Pancreas (tissue), 10 donors: ENCODE measurements around the gene PUSL1. TPM values are rescaled to one million over a fixed set of nuclear protein-coding genes. Genes with fewer than 3 reads are reported as not detected.
"Not testable (repeated sequence)": the region's sequence is repeated elsewhere in the genome, so short reads cannot be mapped to it uniquely, and the experiment has no call there.

Source experiments
- ATAC-seq, 4 donors: fragments of 200-7000 bp; cut with Tn5 transposase; one replicate each; pipeline versions ENCODE4 v1.8.0 to v1.9.1; 2020; ENCODE audit warnings: mild to moderate bottlenecking in 4 of 4, moderate library complexity in 4 of 4
- DNase-seq, 6 donors: peaks; one replicate each; pipeline ENCODE4 v3.0.0-alpha.2; 2020
- FAIRE-seq: peaks from 2 replicates; lab custom pipeline; 2012; peaks lifted over from hg19 to GRCh38; lab: Jason Lieb, UNC
- H3K27ac ChIP-seq, 4 donors: fragments of 200-600 bp; sonication (generic); 1 replicate in 3 of 4; 2 replicates in 1 of 4; pipeline versions ENCODE4 v1.5.0 to v1.8.0; 2020
- H3K27me3 ChIP-seq, 4 donors: fragments of 200-600 bp; one replicate each; pipeline ENCODE4 v1.8.0; 2021
- H3K36me3 ChIP-seq, 3 donors: fragments of 200-600 bp; sonication (generic) in 1 of 3; one replicate each; pipeline versions ENCODE4 v1.5.0 to v1.8.0; 2020 to 2021
- H3K4me1 ChIP-seq, 3 donors: fragments of 200-600 bp; one replicate each; pipeline ENCODE4 v1.8.0; 2021
- H3K4me3 ChIP-seq, 4 donors: fragments of 200-600 bp; sonication (generic) in 2 of 4; one replicate each; pipeline versions ENCODE4 v1.5.0 to v1.8.0; 2020 to 2021
- H3K9me3 ChIP-seq, 4 donors: fragments of 200-600 bp; one replicate each; pipeline ENCODE4 v1.8.0; 2021
- WGBS, 2 donors: extraction: QIAGEN DNeasy Blood & Tissue Kit; methylation state at CpG; one replicate each; pipeline ENCODE4 v1.1.7; 2013; 5-methylcytosine and 5-hydroxymethylcytosine counted together
- intact Hi-C, 3 donors: fragments of 100-400 bp; cut with DNase I; formaldehyde crosslinking; loops; one replicate each; pipeline versions ENCODE4 v1.11.1 to v1.14.2; 2022
- polyA plus RNA-seq, 2 donors: library from polyadenylated mRNA; stranded (reverse); fragments of 200-250 nt; gene quantifications; one replicate each; pipeline ENCODE4 v1.2.3, GENCODE V29; 2013
- total RNA-seq, 6 donors: library from RNA; stranded (reverse); fragmentation: NEBNext Ultra II Directional in 4 of 6; extraction: Animal tissue kit (Norgen Biotek cat#: 25700) in 4 of 6; gene quantifications; one replicate each; pipeline versions ENCODE4 v1.2.1 to v1.2.4, GENCODE V29; 2021 to 2023
- TF ChIP-seq, protein P1 (sequence below), 4 donors: fragments of 200-600 bp; sonication (generic) in 3 of 4; IDR thresholded peaks; one replicate each; pipeline versions ENCODE4 v1.5.0 to v1.8.0; 2021; ENCODE audit warnings: antibody characterized with exemption in 4 of 4
- donor health status: healthy with polysubstance abuse.
- donor health status: DM: no; HTN: no; CAD: no; lungs with moderate emphysema.
- donor health status: DM: no; HTN: no; CAD: no.
- donor health status: control.
- donor health status: control.
- donor health status: Bipolar disorder and iron deficiency.
- donor health status: DM: yes; HTN: yes; CAD: no.
- donor health status: DM: no; HTN: no; CAD: no.
- donor health status: DM: no; HTN: no; CAD: no.
- donor health status: DM: yes; HTN: yes; CAD: no.

The PUSL1 gene
- total and polyA plus RNA-seq, 8 donors: 7.5 to 23.2 (median 10.2) TPM

DNA sequence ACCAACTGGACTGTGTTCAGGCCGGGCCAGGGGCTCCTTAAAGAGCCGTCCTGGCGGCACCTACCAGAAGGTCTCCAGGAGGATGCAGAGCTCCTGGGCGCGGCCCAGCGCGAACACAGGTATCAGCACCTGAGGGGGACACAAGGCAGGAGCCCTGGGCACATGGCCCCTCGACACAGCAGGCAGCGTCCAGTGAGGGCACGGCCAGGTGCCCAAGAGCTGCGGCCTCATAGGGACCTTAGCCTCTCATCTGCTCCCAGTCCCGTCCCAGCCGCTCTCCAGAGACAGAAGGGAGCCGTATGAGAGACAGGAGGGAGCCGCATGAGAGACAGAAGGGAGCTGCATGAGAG lies 5.8 kb downstream of the PUSL1 start:
- no peaks in the 10 kb centered on the region for H3K27me3 ChIP-seq
- intact Hi-C loops: no loop called here
- no peak for DNase-seq
- peaks cover 0 to 38% (median 21%) of the 10 kb centered on the region in 3 donors for H3K36me3 ChIP-seq
- no peak overlapping the region for H3K4me3 ChIP-seq
- 92 to 97% methylated on average over 15 of the region's 15 CpGs for WGBS, 2 donors
- ATAC-seq: no peak
- FAIRE-seq: no peak
- peaks cover 0 to 17% (median 11%) of the 10 kb centered on the region in 3 donors for H3K4me1 ChIP-seq
- TF ChIP-seq, protein P1, sequence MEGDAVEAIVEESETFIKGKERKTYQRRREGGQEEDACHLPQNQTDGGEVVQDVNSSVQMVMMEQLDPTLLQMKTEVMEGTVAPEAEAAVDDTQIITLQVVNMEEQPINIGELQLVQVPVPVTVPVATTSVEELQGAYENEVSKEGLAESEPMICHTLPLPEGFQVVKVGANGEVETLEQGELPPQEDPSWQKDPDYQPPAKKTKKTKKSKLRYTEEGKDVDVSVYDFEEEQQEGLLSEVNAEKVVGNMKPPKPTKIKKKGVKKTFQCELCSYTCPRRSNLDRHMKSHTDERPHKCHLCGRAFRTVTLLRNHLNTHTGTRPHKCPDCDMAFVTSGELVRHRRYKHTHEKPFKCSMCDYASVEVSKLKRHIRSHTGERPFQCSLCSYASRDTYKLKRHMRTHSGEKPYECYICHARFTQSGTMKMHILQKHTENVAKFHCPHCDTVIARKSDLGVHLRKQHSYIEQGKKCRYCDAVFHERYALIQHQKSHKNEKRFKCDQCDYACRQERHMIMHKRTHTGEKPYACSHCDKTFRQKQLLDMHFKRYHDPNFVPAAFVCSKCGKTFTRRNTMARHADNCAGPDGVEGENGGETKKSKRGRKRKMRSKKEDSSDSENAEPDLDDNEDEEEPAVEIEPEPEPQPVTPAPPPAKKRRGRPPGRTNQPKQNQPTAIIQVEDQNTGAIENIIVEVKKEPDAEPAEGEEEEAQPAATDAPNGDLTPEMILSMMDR (IDR thresholded peaks at IDR 0.05): no peak
- no peaks in the 10 kb centered on the region for H3K9me3 ChIP-seq
- no peak overlapping the region for H3K27ac ChIP-seq

DNA sequence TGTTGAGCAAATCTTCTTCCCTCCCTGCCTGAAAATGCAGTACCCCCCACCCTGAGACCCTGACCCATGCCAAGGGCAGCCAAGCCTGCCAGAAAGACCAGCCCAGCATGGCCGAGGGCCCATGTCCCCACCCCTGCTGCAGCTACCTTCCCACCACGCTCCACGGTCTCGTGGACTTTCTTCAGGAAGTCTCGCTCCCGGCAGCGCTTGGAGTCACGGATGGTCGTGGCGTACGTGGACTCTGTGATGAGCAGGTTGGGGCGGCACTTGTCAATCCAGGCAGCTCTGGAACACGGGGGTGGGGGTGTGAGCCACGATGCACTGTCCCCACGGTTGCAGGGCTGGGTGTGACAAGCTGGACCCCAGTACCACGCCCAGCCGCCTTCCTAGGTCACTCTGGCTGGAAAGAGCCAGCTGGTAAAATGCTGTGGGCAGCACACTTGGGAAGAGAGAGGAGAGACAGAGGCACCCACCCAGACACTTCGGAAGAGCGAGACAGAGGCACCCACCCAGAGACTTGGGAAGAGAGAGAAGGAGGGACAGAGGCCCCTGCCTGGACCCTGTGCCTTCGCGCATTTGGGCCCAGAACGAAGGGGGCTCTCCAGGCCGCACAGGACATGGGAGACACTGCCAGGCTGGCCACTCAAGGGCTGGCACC lies 6.4 kb downstream of the PUSL1 start:
- WGBS, 2 donors: 89 to 91% methylated on average over 23 of the region's 23 CpGs
- Histone ChIP-seq H3K9me3 (no peaks in the 10 kb centered on the region), H3K27ac (no peak overlapping the region), H3K27me3 (no peaks in the 10 kb centered on the region), H3K36me3 (peaks cover 0 to 38% (median 21%) of the 10 kb centered on the region in 3 donors), H3K4me1 (peaks cover 0 to 12% (median 11%) of the 10 kb centered on the region in 3 donors), H3K4me3 (no peak overlapping the region)
- no peak for FAIRE-seq
- ATAC-seq: no peak
- no peak for DNase-seq
- TF ChIP-seq, protein P1 (IDR thresholded peaks at IDR 0.05): no peak
- intact Hi-C loops: no loop called here

DNA sequence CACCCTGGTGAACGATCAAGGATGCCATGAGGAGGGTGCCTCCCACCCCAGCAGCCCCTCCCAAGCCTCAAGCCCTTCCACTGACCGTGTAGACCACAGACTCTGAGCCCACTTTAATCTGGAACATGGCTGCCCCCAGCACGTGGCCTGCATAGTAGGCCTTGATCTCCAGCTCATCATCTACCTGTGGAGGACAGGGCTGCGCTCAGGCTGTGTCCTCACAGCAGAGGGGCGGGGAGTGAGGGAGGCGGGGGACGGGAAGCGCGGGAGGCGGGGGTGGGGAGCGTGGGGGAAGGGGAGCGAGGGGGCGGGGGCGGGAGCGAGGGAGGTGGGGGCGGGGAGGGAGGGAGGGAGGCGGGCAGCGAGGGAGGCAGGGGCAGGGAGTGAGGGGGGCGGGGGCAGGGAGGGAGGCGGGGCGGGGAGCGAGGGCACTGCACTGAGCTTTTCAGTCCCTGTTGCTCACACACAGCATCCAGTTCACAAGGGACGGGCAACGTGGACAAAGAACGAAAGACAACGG lies 7.1 kb downstream of the PUSL1 start:
- Histone ChIP-seq H3K9me3 (no peaks in the 10 kb centered on the region), H3K27me3 (no peaks in the 10 kb centered on the region), H3K36me3 (peaks cover 0 to 38% (median 21%) of the 10 kb centered on the region in 3 donors), H3K4me3 (no peak overlapping the region), H3K4me1 (peaks cover 0 to 12% (median 11%) of the 10 kb centered on the region in 3 donors), H3K27ac (no peak overlapping the region)
- intact Hi-C loops: no loop called here
- WGBS, 2 donors: 84 to 86% methylated on average over 13 to 19 of the region's 26 CpGs
- no peak for DNase-seq
- TF ChIP-seq, protein P1 (IDR thresholded peaks at IDR 0.05): no peak
- no peak for ATAC-seq
- FAIRE-seq: no peak

DNA sequence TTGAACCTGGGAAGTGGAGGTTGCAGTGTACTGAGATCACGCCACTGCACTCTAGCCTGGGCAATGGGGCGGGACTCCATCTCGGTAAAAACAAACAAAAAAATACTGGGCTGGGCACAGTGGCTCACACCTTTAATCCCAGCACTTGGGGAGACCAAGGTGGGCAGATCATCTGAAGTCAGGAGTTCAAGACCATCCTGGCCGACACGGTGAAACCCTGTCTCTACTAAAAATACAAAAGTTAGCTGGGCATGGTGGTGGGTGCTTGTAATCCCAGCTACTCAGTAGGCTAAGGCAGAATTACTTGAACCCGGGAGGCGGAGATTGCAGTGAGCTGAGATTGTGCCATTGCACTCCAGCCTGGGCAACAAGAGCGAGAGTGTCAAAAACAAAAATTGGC lies 7.8 kb downstream of the PUSL1 start:
- H3K36me3 ChIP-seq: peaks cover 0 to 38% (median 16%) of the 10 kb centered on the region in 3 donors
- FAIRE-seq, ATAC-seq, H3K4me3 ChIP-seq, H3K27ac ChIP-seq, H3K27me3 ChIP-seq, H3K9me3 ChIP-seq, DNase-seq, intact Hi-C loops: not testable (repeated sequence)
- WGBS, 2 donors: 85 to 89% methylated on average over 8 of the region's 8 CpGs
- H3K4me1 ChIP-seq: peaks cover 0 to 12% (median 11%) of the 10 kb centered on the region in 3 donors

DNA sequence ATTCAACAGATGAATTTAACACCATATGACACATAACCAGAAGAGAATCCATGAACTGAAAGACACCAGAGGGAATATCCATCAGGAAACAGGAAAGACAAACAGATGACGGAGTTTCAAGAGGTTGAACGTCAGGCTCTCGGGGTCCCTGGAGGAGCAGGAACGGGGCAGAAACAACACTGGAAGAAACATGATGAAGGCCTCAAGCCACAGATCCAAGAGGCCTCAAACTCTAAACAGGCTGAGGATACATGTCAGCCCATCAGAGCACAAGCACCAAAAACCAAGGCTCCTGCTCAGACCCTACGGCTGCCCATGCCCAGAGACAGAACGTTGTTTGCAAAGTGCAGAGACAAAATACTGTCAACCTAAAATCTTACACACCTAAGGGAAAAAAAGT lies 9.0 kb downstream of the PUSL1 start:
- WGBS, 2 donors: 92 to 93% methylated on average over 6 of the region's 6 CpGs
- peaks cover 0 to 29% (median 14%) of the 10 kb centered on the region in 3 donors for H3K36me3 ChIP-seq
- H3K4me3 ChIP-seq: no peak overlapping the region
- intact Hi-C loops: no loop called here
- H3K27me3 ChIP-seq: no peaks in the 10 kb centered on the region
- DNase-seq (no peak), ATAC-seq (no peak), FAIRE-seq (no peak)
- H3K27ac ChIP-seq: peak overlapping the region in 1 of 4 donors; percentile 42
- H3K9me3 ChIP-seq: no peaks in the 10 kb centered on the region
- peaks cover 0 to 12% (median 11%) of the 10 kb centered on the region in 3 donors for H3K4me1 ChIP-seq
- TF ChIP-seq, protein P1 (IDR thresholded peaks at IDR 0.05): no peak
